HG02981 (cell line): ENCODE results near the gene TMEM250.

Experiments used
- ATAC-seq: cut with Tn5 transposase; IDR thresholded peaks from one replicate; pipeline ENCODE4 v1.9.1; 2021; ENCODE audit warnings: mild to moderate bottlenecking, moderate library complexity; ENCODE audit not compliant: unreplicated experiment

TMEM250 gene

GRCh38 chr9:136084063-136084944 lies 34.4 kb downstream of the TMEM250 start:
- no peak for ATAC-seq

- no peak for ATAC-seq
Measured at GRCh38 chr9:136083558-136084062, 35.1 kb downstream of the TMEM250 start.

DNA sequence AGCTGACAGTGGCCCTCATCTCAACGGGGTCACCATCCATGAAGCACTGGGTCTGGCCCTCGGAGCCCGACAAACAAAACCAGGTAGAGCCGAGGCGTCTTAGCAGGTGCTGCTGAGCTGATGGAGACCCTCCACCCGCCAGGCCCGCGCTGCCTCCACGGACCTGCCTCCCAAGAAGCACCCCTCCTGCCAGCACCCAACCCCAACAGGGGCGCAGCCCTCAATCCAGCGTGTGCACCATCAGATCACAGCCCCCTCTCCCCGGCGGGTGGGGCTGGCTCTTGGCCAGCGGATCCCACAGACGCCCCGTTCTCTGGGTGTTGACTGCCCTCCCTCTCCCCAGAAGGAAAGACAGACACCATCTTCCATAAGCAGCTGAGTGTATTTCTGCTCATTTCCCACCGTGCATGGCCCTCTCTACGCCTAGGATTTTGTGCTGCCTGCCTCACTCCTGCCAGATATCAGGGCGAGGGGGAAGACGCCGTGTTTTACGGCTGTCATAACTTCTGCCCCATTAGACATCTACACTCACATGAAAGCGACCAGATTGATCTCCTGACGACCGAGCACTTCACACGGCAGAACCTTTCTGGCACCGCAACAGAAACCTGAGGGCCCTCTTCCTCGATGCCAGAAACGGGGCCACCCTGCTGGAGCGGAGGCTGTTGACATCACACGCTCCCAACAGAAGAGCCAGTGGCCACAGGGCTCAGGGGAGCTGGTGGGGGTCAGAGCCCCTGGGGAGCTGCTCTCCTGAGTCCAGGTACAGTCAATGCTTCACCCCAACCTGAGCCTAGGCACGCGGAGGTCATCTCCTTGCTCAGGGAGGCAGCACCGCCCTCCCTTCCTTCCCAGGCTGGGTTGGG lies 35.9 kb downstream of the TMEM250 start:
- no peak for ATAC-seq

GRCh38 chr9:136081826-136082495 lies 36.7 kb downstream of the TMEM250 start:
- no peak for ATAC-seq

- no peak for ATAC-seq
Measured at GRCh38 chr9:136081113-136081825, 37.4 kb downstream of the TMEM250 start.

- no peak for ATAC-seq
Measured at GRCh38 chr9:136080716-136081112, 38.0 kb downstream of the TMEM250 start.

- no peak for ATAC-seq
Measured at GRCh38 chr9:136079916-136080246, 38.8 kb downstream of the TMEM250 start.

GRCh38 chr9:136079211-136079915 lies 39.3 kb downstream of the TMEM250 start:
- no peak for ATAC-seq

DNA sequence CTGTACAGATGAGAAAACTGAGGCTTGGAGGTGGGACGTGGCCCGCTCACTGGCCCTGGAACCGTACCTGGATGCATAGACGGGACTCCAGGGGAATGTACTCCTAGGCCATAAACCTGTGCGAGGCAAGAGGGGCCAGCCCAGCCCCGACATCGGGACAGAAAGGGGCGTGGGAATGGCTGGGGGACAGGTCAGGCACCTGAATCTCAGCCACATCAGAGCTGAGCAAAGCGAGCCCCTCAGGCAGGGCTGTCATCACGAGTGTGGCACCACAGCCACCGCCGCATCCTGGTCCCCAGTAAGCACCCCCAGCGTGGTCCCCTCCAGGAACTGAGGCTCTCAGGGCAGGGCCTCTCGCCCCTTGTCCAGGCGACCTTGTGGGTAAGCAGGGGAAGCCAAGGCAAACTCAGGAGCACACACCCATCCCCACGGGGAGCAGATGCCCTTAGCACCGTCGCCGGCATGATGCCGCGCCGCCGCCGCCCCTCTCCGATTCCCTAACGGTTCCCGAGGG lies 40.1 kb downstream of the TMEM250 start:
- ATAC-seq: no peak

DNA sequence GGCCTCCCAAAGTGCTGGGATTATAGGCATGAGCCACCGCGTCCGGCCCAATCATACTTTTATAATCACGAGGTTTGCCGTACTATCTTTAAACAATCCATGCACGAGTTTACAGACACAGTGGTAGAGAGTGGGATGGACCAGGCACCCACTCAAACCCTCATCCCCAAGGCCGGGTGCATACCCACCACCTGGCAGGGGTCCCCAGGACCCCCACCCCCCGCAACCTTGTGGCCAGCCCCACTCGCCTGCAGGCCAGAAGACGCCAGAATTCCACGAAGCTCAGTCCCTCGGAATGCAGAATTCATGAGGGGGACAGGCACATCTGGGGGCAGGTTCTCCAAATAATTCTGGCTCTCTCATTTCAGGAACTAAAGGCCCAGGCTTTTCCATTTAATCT lies 40.7 kb downstream of the TMEM250 start:
- no peak for ATAC-seq

- ATAC-seq: no peak
Measured at GRCh38 chr9:136077491-136077890, 41.2 kb downstream of the TMEM250 start.

DNA sequence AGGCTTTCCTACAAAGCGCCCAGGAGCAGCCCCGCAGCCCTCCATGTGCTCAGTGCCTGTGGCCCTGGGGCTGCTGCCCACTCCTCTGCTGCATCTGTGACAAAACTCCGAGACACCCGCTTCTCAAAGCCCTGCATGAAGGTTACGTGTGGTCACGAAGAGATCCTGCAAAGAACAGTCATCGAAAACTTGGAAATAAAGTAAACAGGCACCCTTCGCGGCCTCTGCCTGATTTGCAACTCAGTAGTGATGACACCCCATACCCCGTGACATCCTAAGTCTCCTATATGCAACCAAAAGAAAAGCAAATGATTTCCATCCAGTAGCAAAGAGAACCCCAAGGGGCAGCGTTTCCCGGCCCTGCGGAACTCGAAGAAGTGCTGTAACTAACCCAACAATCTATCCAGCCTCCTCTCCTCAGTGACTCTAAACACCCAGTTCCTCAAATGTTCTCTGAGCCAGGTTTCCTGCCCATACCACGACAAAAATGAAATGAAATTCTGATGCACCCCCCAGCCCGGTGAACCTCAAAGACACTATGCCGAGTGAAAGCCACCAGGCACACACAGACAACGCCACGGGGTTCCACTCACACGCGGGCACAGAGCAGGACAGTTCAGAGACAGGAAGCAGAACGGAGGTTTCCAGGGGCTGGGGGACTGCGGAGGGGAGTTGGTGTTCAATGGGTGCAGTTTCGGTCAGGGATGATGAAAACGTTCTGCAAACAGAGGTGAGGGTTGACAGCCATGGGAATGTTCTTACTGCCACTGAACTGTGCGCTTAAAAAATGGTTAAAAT lies 42.6 kb downstream of the TMEM250 start:
- ATAC-seq: no peak

DNA sequence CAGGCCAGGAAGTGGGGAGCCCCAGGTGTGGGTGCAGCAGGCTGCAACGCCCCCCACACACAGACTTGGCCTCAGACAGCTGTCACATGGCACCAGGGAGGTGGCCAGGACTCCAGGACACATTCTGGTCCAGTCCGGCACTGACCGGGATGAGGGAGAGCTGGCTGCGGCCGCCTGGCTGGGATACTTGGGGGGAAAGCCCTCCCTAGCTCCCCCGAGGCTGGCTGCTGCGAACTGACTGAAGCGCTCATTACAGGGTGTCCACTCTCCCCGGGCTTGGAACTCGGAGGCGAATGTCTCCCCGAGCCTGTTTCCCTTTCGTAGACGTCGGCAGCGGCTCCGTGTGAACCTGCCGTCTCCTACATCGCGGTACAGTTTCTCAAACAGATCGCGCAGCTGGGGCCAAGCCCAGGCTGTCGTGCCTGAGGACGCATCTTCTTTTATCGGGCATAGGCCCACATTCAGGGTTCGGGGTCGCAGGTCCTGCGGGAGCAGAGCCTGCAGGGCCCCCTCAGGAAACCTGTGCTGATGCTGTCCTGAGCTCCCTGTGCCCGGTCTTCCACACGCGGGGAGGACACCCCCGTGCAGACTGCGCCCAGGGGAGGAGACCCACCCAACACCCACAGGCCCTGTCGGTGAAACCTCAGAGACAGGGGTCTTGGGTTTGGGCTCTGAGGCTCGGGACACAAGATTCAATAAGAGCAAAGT lies 43.4 kb downstream of the TMEM250 start:
- ATAC-seq: no peak

- no peak for ATAC-seq
Measured at GRCh38 chr9:136074706-136075105, 44.0 kb downstream of the TMEM250 start.
